Liver (tissue), 9 donors: ENCODE results near the gene XYLT1. TPM values are rescaled to one million over a fixed set of nuclear protein-coding genes. Genes with fewer than 3 reads are reported as not detected.

Experiments used
- DNase-seq: peaks from one replicate; pipeline ENCODE4 v3.0.0-alpha.2; 2017; ENCODE audit warnings: low spot score
- H3K27ac ChIP-seq, 2 donors: one replicate each; pipeline ENCODE4 v1.7.0; 2013; ENCODE audit warnings: inconsistent platforms in 2 of 2, low read length in 2 of 2, control low read depth in 1 of 2, low read depth in 1 of 2, mild to moderate bottlenecking in 1 of 2
- H3K27me3 ChIP-seq, 4 donors: one replicate each; pipeline versions ENCODE4 v1.6.1 to v1.7.0; 2013; ENCODE audit warnings: low read length in 3 of 4, inconsistent platforms in 1 of 4, mild to moderate bottlenecking in 1 of 4, moderate library complexity in 1 of 4; ENCODE audit not compliant: control insufficient read depth in 4 of 4, insufficient read depth in 4 of 4
- H3K36me3 ChIP-seq, 4 donors: one replicate each; pipeline versions ENCODE4 v1.6.1 to v1.7.0; 2013; ENCODE audit warnings: low read length in 3 of 4, mild to moderate bottlenecking in 3 of 4, low read depth in 1 of 4, moderate library complexity in 1 of 4; ENCODE audit not compliant: control insufficient read depth in 4 of 4, insufficient read depth in 3 of 4
- H3K4me1 ChIP-seq, 4 donors: one replicate each; pipeline versions ENCODE4 v1.6.1 to v1.7.0; 2013; ENCODE audit warnings: low read length in 3 of 4, mild to moderate bottlenecking in 3 of 4, moderate library complexity in 1 of 4; ENCODE audit not compliant: control insufficient read depth in 4 of 4, insufficient read depth in 4 of 4
- H3K4me3 ChIP-seq, 3 donors: one replicate each; pipeline versions ENCODE4 v1.6.1 to v1.7.0; 2013; ENCODE audit warnings: low read length in 3 of 3, control low read depth in 1 of 3, low read depth in 1 of 3, mild to moderate bottlenecking in 1 of 3
- H3K9ac ChIP-seq, 2 donors: one replicate each; pipeline ENCODE4 v1.7.0; 2013; ENCODE audit warnings: low read length in 2 of 2, mild to moderate bottlenecking in 2 of 2, moderate library complexity in 2 of 2, control low read depth in 1 of 2, low read depth in 1 of 2
- H3K9me3 ChIP-seq, 4 donors: one replicate each; pipeline versions ENCODE4 v1.6.1 to v1.7.0; 2013; ENCODE audit warnings: low read length in 3 of 4; ENCODE audit not compliant: control insufficient read depth in 4 of 4
- ATF3 ChIP-seq: IDR thresholded peaks from 2 replicates; pipeline ENCODE4 v1.6.1; 2016; ENCODE audit warnings: antibody characterized with exemption
- CTCF ChIP-seq: fragments of 150-350 bp; IDR thresholded peaks from 2 replicates; pipeline ENCODE4 v1.5.1; 2017; ENCODE audit warnings: improper control_type of control experiment, low read depth, low read length; ENCODE audit not compliant: missing input control
- EGR1 ChIP-seq, 2 donors: IDR thresholded peaks; 2 replicates each; pipeline ENCODE4 v1.6.1; 2016 to 2018; ENCODE audit warnings: antibody characterized with exemption in 2 of 2, low read depth in 2 of 2
- FOXA1 ChIP-seq: IDR thresholded peaks from 2 replicates; pipeline ENCODE4 v1.6.1; 2016; ENCODE audit warnings: antibody characterized with exemption
- FOXA2 ChIP-seq: IDR thresholded peaks from 2 replicates; pipeline ENCODE4 v1.6.1; 2016; ENCODE audit warnings: antibody characterized with exemption
- GABPA ChIP-seq, 2 donors: IDR thresholded peaks in 1 of 2; conservative IDR thresholded peaks in 1 of 2; 2 replicates each; pipeline ENCODE4 v1.6.1; 2016; ENCODE audit warnings: antibody characterized with exemption in 2 of 2, mild to moderate bottlenecking in 1 of 2, moderate library complexity in 1 of 2
- HNF4A ChIP-seq, 2 donors: conservative IDR thresholded peaks; 2 replicates each; pipeline ENCODE4 v1.6.1; 2016; ENCODE audit warnings: antibody characterized with exemption in 2 of 2, mild to moderate bottlenecking in 2 of 2
- HNF4G ChIP-seq: IDR thresholded peaks from 2 replicates; pipeline ENCODE4 v1.6.1; 2016; ENCODE audit warnings: antibody characterized with exemption
- NR2F2 ChIP-seq: IDR thresholded peaks from 2 replicates; pipeline ENCODE4 v1.6.1; 2016; ENCODE audit warnings: antibody characterized with exemption
- RAD21 ChIP-seq, 2 donors: IDR thresholded peaks; 2 replicates each; pipeline ENCODE4 v1.6.1; 2016; ENCODE audit warnings: antibody characterized with exemption in 2 of 2, mild to moderate bottlenecking in 2 of 2
- RXRA ChIP-seq, 2 donors: IDR thresholded peaks; 2 replicates each; pipeline ENCODE4 v1.6.1; 2017 to 2018; ENCODE audit warnings: antibody characterized with exemption in 2 of 2, mild to moderate bottlenecking in 1 of 2
- TAF1 ChIP-seq: conservative IDR thresholded peaks from 2 replicates; pipeline ENCODE4 v1.6.1; 2016; ENCODE audit warnings: antibody characterized with exemption, mild to moderate bottlenecking
- YY1 ChIP-seq: IDR thresholded peaks from 2 replicates; pipeline ENCODE4 v1.6.1; 2016; ENCODE audit warnings: antibody characterized with exemption, mild to moderate bottlenecking
- WGBS: extraction: QIAGEN DNeasy Blood & Tissue Kit; methylation state at CpG from one replicate; pipeline ENCODE4 v1.1.7; 2013; 5-methylcytosine and 5-hydroxymethylcytosine counted together
- polyA plus RNA-seq, 2 donors: library from polyadenylated mRNA; stranded (reverse) in 1 of 2; unstranded in 1 of 2; fragments of 200-250 nt in 1 of 2; fragments of >200 nt in 1 of 2; fragmentation: Nextera tagmentation in 1 of 2; extraction: Ambion mirVana in 1 of 2; gene quantifications; one replicate each; pipeline versions ENCODE4 v1.2.1 to v1.2.3, GENCODE V29; 2013 to 2015
- total RNA-seq, 2 donors: library from RNA; depleted of rRNA; stranded (reverse); fragments of >200 nt; gene quantifications; one replicate each; pipeline ENCODE4 v1.2.3, GENCODE V29; 2014
- TF ChIP-seq, protein P1 (sequence below): IDR thresholded peaks from 2 replicates; pipeline ENCODE4 v1.6.1; 2016; ENCODE audit warnings: antibody characterized with exemption, mild to moderate bottlenecking
- TF ChIP-seq, protein P2 (sequence below): IDR thresholded peaks from 2 replicates; pipeline ENCODE4 v1.6.1; 2016; ENCODE audit warnings: antibody characterized with exemption
- TF ChIP-seq, protein P3 (sequence below): IDR thresholded peaks from 2 replicates; pipeline ENCODE4 v1.6.1; 2016; ENCODE audit warnings: antibody characterized with exemption
- donor health status: healthy.
- donor health status: healthy.
- donor health status: healthy.
- donor health status: healthy.
- donor health status: healthy.

The XYLT1 gene
- total and polyA plus RNA-seq, 4 donors, result 0.25 to 2.3 (median 0.53) TPM

- no peak overlapping the region for H3K27ac ChIP-seq
- DNase-seq, result no peak
- no peaks in the 10 kb centered on the region for H3K4me1 ChIP-seq
- no peak overlapping the region for H3K4me3 ChIP-seq
- no peak for TF ChIP-seq CTCF
- TF ChIP-seq RAD21 (IDR thresholded peaks at IDR 0.05), result no peak
- no peak for TF ChIP-seq HNF4A (conservative IDR thresholded peaks at IDR 0.05)
- TF ChIP-seq, protein P1, sequence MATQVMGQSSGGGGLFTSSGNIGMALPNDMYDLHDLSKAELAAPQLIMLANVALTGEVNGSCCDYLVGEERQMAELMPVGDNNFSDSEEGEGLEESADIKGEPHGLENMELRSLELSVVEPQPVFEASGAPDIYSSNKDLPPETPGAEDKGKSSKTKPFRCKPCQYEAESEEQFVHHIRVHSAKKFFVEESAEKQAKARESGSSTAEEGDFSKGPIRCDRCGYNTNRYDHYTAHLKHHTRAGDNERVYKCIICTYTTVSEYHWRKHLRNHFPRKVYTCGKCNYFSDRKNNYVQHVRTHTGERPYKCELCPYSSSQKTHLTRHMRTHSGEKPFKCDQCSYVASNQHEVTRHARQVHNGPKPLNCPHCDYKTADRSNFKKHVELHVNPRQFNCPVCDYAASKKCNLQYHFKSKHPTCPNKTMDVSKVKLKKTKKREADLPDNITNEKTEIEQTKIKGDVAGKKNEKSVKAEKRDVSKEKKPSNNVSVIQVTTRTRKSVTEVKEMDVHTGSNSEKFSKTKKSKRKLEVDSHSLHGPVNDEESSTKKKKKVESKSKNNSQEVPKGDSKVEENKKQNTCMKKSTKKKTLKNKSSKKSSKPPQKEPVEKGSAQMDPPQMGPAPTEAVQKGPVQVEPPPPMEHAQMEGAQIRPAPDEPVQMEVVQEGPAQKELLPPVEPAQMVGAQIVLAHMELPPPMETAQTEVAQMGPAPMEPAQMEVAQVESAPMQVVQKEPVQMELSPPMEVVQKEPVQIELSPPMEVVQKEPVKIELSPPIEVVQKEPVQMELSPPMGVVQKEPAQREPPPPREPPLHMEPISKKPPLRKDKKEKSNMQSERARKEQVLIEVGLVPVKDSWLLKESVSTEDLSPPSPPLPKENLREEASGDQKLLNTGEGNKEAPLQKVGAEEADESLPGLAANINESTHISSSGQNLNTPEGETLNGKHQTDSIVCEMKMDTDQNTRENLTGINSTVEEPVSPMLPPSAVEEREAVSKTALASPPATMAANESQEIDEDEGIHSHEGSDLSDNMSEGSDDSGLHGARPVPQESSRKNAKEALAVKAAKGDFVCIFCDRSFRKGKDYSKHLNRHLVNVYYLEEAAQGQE, result peak; percentile 97
- TF ChIP-seq ATF3, result no peak
- TF ChIP-seq, protein P2, sequence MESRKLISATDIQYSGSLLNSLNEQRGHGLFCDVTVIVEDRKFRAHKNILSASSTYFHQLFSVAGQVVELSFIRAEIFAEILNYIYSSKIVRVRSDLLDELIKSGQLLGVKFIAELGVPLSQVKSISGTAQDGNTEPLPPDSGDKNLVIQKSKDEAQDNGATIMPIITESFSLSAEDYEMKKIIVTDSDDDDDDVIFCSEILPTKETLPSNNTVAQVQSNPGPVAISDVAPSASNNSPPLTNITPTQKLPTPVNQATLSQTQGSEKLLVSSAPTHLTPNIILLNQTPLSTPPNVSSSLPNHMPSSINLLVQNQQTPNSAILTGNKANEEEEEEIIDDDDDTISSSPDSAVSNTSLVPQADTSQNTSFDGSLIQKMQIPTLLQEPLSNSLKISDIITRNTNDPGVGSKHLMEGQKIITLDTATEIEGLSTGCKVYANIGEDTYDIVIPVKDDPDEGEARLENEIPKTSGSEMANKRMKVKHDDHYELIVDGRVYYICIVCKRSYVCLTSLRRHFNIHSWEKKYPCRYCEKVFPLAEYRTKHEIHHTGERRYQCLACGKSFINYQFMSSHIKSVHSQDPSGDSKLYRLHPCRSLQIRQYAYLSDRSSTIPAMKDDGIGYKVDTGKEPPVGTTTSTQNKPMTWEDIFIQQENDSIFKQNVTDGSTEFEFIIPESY, result no peak
- TF ChIP-seq YY1, result no peak
- H3K9me3 ChIP-seq, result no peaks in the 10 kb centered on the region
- no peaks in the 10 kb centered on the region for H3K27me3 ChIP-seq
- 61% methylated on average over 4 of the region's 4 CpGs for WGBS
- H3K36me3 ChIP-seq, result no peaks in the 10 kb centered on the region
- no peak overlapping the region for H3K9ac ChIP-seq
These were observed 332.0 kb downstream of the XYLT1 start for GRCh38 chr16:17138801-17139200.

DNA sequence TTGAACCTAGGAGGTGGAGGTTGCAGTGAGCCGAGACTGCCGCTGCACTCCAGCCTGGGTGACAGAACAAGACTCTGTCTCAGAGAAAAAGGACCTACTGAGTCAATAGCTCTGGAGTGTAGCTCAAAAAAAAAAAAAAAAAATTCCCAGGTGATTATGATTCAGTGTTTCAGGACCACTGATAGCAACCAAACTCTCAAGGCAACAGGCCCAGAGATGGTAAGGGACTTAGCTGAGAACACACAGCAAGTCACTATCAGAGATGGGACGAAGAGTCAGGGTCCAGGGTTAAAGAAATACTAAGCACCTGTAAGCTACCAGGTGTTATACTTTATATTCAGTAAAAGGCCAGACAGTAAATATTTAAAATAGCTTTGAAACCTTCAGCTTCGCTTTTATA lies 335.3 kb downstream of the XYLT1 start:
- Histone ChIP-seq H3K4me3 (no peak overlapping the region), H3K4me1 (no peaks in the 10 kb centered on the region), H3K9me3 (no peaks in the 10 kb centered on the region), H3K36me3 (no peaks in the 10 kb centered on the region), H3K27ac (no peak overlapping the region), H3K27me3 (no peaks in the 10 kb centered on the region), H3K9ac (no peak overlapping the region)
- TF ChIP-seq GABPA (IDR thresholded peaks at IDR 0.05 in 1 of 2, conservative IDR thresholded peaks at IDR 0.05 in 1 of 2) (no peak), CTCF (no peak), EGR1 (IDR thresholded peaks at IDR 0.05; ENCODE audit: low read depth in 2 of 2) (no peak), TAF1 (no peak), FOXA1 (no peak), FOXA2 (no peak), HNF4A (conservative IDR thresholded peaks at IDR 0.05) (no peak), RXRA (IDR thresholded peaks at IDR 0.05) (no peak), HNF4G (no peak), NR2F2 (no peak), RAD21 (IDR thresholded peaks at IDR 0.05) (no peak)
- TF ChIP-seq, protein P3, sequence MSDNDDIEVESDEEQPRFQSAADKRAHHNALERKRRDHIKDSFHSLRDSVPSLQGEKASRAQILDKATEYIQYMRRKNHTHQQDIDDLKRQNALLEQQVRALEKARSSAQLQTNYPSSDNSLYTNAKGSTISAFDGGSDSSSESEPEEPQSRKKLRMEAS, result no peak
- TF ChIP-seq, protein P2, result no peak
- TF ChIP-seq, protein P1, result no peak
- DNase-seq, result no peak
- WGBS, result 66% methylated on average over 4 of the region's 4 CpGs
